ENCODE measurements around the gene CNDP2.
"Not testable (repeated sequence)": the region's sequence is repeated elsewhere in the genome, so short reads cannot be mapped to it uniquely, and the experiment has no call there.

Gene CNDP2

GRCh38 chr18:74562131-74562730 is 66.1 kb downstream of the CNDP2 start:
- H3K4me3 Mint-ChIP-seq, result no peak overlapping the region
- H3K27ac Mint-ChIP-seq, result no peak overlapping the region
- H3K36me3 Mint-ChIP-seq (ENCODE audit: low read depth), result peaks cover 5% of the 10 kb centered on the region
- peaks cover 13% of the 10 kb centered on the region for H3K4me1 Mint-ChIP-seq
- H3K9me3 Mint-ChIP-seq, result peaks cover 26% of the 10 kb centered on the region
- DNase-seq, result no peak
- peaks cover 17% of the 10 kb centered on the region for H3K27me3 Mint-ChIP-seq (ENCODE audit: low read depth, poor library complexity)
- TF ChIP-seq, protein P1, sequence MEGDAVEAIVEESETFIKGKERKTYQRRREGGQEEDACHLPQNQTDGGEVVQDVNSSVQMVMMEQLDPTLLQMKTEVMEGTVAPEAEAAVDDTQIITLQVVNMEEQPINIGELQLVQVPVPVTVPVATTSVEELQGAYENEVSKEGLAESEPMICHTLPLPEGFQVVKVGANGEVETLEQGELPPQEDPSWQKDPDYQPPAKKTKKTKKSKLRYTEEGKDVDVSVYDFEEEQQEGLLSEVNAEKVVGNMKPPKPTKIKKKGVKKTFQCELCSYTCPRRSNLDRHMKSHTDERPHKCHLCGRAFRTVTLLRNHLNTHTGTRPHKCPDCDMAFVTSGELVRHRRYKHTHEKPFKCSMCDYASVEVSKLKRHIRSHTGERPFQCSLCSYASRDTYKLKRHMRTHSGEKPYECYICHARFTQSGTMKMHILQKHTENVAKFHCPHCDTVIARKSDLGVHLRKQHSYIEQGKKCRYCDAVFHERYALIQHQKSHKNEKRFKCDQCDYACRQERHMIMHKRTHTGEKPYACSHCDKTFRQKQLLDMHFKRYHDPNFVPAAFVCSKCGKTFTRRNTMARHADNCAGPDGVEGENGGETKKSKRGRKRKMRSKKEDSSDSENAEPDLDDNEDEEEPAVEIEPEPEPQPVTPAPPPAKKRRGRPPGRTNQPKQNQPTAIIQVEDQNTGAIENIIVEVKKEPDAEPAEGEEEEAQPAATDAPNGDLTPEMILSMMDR (IDR thresholded peaks at IDR 0.05), result no peak

DNA sequence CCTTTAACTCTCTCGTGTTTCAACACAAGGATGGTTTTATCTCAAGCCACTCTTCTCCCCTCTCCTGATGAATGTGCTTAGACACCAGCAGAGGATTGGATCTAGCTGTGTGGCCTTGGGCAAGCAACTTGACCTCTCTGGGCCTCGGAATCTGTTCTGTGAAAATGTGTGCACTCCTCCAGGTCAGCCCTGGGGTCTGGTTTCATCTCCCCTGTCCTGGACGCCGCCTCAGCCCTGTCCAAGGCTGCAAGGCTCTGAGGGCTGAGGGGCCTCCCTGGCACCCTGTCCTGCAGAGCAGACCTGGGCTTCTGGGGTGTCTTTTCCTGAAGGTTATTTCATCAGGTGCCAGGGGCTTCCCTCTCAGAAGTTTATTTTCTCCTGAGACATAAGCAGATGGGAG is 66.6 kb downstream of the CNDP2 start:
- Mint-ChIP-seq H3K27me3 (ENCODE audit: low read depth, poor library complexity) (peaks cover 11% of the 10 kb centered on the region), H3K4me1 (peaks cover 13% of the 10 kb centered on the region), H3K27ac (no peak overlapping the region), H3K36me3 (ENCODE audit: low read depth) (peaks cover 5% of the 10 kb centered on the region), H3K4me3 (no peak overlapping the region), H3K9me3 (peaks cover 30% of the 10 kb centered on the region)
- TF ChIP-seq, protein P1 (IDR thresholded peaks at IDR 0.05), result no peak
- DNase-seq, result no peak

GRCh38 chr18:74563999-74564398 is 67.8 kb downstream of the CNDP2 start:
- TF ChIP-seq, protein P1 (IDR thresholded peaks at IDR 0.05), result no peak
- no peak overlapping the region for H3K27ac Mint-ChIP-seq
- H3K36me3 Mint-ChIP-seq (ENCODE audit: low read depth), result peaks cover 5% of the 10 kb centered on the region
- no peak overlapping the region for H3K4me3 Mint-ChIP-seq
- peaks cover 13% of the 10 kb centered on the region for H3K4me1 Mint-ChIP-seq
- H3K9me3 Mint-ChIP-seq, result peaks cover 34% of the 10 kb centered on the region
- DNase-seq, result no peak
- H3K27me3 Mint-ChIP-seq (ENCODE audit: low read depth, poor library complexity), result peaks cover 9% of the 10 kb centered on the region

GRCh38 chr18:74565164-74565563 is 69.0 kb downstream of the CNDP2 start:
- H3K4me1 Mint-ChIP-seq, result peaks cover 13% of the 10 kb centered on the region
- H3K4me3 Mint-ChIP-seq; H3K27ac Mint-ChIP-seq; H3K27me3 Mint-ChIP-seq (ENCODE audit: low read depth, poor library complexity); H3K36me3 Mint-ChIP-seq (ENCODE audit: low read depth); DNase-seq: not testable (repeated sequence)
- H3K9me3 Mint-ChIP-seq, result peaks cover 34% of the 10 kb centered on the region

- H3K36me3 Mint-ChIP-seq (ENCODE audit: low read depth); H3K4me3 Mint-ChIP-seq; H3K27ac Mint-ChIP-seq; H3K27me3 Mint-ChIP-seq (ENCODE audit: low read depth, poor library complexity); DNase-seq: not testable (repeated sequence)
- peaks cover 13% of the 10 kb centered on the region for H3K4me1 Mint-ChIP-seq
- H3K9me3 Mint-ChIP-seq, result peaks cover 34% of the 10 kb centered on the region
Observed at GRCh38 chr18:74565993-74566392, 69.8 kb downstream of the CNDP2 start.

DNA sequence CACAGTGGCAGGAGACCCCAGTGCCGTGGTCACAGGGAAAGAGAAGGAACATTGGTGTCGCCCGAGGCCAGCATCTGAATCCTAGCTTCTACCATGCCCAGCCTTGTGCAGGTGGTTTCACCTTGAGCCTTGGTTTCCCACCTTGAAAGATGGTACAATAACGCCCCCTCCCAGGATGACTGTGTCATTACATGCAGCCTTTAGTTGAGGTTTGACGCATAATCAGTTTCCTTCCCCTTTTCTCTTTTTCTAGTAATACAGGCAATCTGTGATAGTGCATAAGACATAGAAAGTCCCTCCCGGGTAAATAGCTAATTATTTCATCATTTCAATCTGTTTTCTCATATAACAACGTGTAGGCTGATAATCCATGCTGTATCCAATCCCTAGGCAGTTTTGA is 71.7 kb downstream of the CNDP2 start:
- Mint-ChIP-seq H3K36me3 (ENCODE audit: low read depth) (peaks cover 5% of the 10 kb centered on the region), H3K27ac (no peak overlapping the region), H3K4me3 (no peak overlapping the region), H3K9me3 (peaks cover 34% of the 10 kb centered on the region), H3K27me3 (ENCODE audit: low read depth, poor library complexity) (no peaks in the 10 kb centered on the region), H3K4me1 (peaks cover 7% of the 10 kb centered on the region)
- TF ChIP-seq, protein P1 (IDR thresholded peaks at IDR 0.05), result peak; percentile 8
- no peak for DNase-seq

DNA sequence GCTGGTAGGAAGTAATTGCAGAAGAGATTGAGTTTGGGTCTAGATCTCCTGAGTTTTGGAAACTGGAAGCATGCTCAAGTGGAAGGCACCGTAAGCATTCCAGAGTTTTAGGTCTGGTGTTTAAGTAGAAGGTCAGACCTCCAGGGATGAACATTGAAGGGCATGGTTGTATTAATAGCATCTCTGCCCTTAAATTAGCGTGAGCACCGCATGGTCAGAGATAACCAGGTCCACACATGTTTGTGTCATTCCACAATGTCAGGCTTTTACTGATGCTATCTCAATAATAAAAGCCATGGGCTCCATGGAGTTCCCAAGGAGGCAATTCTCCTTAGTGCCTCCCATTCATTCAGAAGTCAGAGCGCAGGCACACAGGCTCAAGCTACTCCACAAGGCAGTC is 73.2 kb downstream of the CNDP2 start:
- Mint-ChIP-seq H3K4me3 (no peak overlapping the region), H3K9me3 (peaks cover 34% of the 10 kb centered on the region), H3K27me3 (ENCODE audit: low read depth, poor library complexity) (peaks cover 3% of the 10 kb centered on the region), H3K4me1 (no peaks in the 10 kb centered on the region), H3K36me3 (ENCODE audit: low read depth) (peaks cover 5% of the 10 kb centered on the region), H3K27ac (no peak overlapping the region)
- TF ChIP-seq, protein P1 (IDR thresholded peaks at IDR 0.05), result no peak
- no peak for DNase-seq
